Activated CD8-positive, alpha-beta memory T cell treated with anti-CD3 and anti-CD28 coated beads for 24 hours (primary cell): ENCODE data around the gene ZCWPW1.

Source experiments
- DNase-seq: peaks from one replicate; pipeline ENCODE4 v3.0.0-alpha.2; 2020

ZCWPW1 gene

DNA sequence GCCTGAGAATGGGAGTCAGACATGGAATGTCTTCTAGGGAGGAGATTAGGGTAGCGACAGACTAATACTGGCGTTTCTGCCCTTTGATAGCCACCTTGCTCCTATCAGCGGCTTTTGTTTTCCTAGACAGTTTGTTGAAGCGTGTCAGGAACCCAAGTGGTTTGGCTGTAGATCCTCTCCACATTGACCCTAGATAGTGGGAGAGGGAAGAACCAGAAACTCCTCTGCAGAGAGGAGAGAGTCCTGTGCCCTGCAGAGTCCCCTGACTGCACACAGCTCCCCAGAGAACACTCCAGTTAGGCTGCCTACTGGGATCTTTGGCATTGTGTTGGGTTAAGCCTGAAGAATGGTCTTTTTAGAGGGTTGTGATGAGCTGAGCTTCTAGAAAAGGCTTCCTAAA, 3.5 kb upstream of the ZCWPW1 start:
- DNase-seq = no peak

- DNase-seq = no peak
These were observed 2.8 kb upstream of the ZCWPW1 start for GRCh38 chr7:100431286-100431735.

- DNase-seq = peak; percentile 75
These were observed 2.2 kb upstream of the ZCWPW1 start for GRCh38 chr7:100430493-100431285.

DNA sequence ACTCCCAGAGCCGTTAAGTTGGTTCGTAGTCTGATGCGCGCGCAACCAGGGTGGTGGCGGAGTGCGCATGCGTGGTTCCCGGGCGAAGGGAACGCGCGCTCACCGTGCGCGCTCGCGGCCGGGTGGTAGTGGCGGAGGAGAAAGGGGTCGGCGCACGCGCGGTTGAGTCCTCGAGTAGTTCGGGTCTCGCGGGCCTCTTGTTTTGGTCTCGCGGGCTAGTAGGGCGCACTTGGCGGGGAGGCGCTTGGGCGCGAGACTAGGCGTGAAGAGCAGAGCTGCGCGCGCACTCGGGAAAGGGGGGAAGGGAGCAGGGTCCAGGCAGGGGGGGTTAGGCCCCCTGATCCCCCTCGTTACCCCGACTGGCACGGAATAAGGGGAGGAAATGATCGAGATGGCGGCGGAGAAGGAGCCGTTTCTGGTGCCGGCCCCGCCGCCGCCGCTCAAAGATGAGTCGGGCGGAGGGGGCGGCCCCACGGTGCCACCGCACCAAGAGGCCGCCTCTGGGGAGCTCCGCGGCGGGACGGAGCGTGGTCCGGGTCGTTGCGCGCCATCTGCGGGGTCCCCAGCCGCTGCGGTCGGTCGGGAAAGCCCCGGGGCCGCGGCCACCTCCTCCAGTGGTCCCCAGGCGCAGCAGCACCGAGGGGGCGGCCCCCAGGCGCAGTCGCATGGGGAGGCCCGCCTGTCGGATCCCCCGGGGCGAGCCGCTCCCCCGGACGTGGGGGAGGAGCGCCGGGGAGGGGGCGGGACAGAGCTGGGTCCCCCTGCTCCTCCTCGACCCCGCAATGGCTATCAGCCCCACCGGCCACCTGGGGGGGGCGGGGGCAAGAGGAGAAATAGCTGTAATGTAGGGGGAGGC, 1.4 kb upstream of the ZCWPW1 start, which contains the start of gene MEPCE:
TSS of gene MEPCE (plus strand) at position 195 of the 856 bp plus-strand sequence. CDS start at position 383, 188 bp downstream.
- DNase-seq = peak; percentile 99

DNA sequence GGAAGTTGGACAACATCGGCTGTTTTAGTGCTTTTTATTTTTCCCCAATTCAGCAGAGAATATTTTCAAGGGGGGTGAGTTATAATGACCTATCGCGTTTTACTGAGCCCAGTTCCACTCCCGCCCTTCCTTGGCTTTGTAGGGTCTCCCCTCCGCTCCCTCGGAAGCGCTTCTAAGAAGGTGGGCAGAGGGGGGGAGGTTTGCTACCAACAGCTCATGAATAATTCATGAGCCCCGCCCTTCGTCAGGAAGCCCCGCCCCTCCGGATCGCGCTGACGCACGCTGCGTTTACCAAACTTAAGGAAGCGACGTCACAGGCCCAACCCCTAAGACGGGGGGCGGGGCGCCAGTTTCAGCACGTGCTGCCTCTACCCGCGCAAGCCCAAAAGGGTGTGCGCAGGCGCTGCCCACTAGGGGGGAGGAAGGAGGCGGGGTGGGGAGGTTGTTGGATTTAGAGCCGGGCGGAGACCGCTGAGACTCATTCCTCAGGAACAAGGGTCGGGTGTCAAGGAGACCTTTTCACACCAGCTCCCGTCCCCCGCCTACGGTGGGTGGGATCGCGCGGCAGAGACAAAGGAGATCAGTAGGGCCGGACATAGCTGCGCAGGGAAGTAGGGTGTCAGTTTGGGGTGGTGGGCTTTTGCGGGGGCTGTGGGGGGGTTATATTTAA, 599 bp upstream of the ZCWPW1 start:
- DNase-seq = peak; percentile 100

DNA sequence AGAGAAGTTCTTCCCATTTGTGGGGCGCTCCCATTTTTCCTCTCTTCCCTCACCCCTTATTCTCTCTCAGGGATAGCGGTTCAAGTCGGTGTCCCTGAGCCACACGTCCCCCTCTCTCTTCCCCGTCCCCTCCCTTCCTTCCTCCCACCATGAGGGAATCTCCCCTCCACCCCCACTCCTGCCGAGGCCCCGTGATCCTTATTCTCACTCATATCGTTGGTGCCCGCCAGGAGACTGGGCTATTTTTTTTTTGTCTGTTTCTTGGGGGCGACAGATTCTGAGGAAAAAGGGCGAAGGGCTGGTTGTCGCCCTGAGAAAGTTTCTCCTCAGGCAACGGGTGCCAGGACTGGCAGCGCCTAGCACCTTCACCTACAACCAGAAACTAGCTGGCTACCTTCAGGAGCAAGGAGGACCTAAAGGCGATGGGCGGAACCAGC, 723 bp downstream of the ZCWPW1 start:
- no peak for DNase-seq

DNA sequence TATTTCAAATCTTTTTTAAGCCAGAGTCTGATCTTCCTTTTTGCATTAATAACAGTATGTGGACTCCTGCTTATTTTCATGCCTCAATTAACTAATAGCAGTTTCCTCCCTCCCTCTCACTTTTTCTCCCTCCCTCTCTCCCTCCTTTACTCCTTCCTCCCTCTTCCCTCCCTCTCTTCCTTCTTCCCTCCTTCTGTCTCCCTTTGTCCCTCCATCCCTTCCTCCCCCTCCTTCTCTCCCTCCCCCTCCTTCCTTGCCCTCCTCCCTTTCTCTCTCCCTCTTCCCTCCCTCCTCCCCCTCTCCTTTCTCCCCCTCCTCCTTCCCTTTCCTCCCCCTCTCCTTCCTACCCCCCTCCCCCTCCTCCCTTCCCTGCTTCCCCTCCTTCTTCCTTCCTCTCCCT, 2.0 kb downstream of the ZCWPW1 start:
- DNase-seq = no peak

GRCh38 chr7:100425347-100425746, 3.2 kb downstream of the ZCWPW1 start:
- no peak for DNase-seq

GRCh38 chr7:100423315-100423714, 5.2 kb downstream of the ZCWPW1 start:
- no peak for DNase-seq

GRCh38 chr7:100419660-100420226, 8.8 kb downstream of the ZCWPW1 start:
- DNase-seq = no peak

- DNase-seq = no peak
These were observed 9.4 kb downstream of the ZCWPW1 start for GRCh38 chr7:100418930-100419659.

GRCh38 chr7:100415448-100415847, 13.1 kb downstream of the ZCWPW1 start:
- no peak for DNase-seq

- DNase-seq = no peak
These were observed 14.6 kb downstream of the ZCWPW1 start for GRCh38 chr7:100413889-100414288.

GRCh38 chr7:100413346-100413745, 15.2 kb downstream of the ZCWPW1 start:
- DNase-seq = no peak

- DNase-seq = no peak
These were observed 17.4 kb downstream of the ZCWPW1 start for GRCh38 chr7:100411101-100411500.

DNA sequence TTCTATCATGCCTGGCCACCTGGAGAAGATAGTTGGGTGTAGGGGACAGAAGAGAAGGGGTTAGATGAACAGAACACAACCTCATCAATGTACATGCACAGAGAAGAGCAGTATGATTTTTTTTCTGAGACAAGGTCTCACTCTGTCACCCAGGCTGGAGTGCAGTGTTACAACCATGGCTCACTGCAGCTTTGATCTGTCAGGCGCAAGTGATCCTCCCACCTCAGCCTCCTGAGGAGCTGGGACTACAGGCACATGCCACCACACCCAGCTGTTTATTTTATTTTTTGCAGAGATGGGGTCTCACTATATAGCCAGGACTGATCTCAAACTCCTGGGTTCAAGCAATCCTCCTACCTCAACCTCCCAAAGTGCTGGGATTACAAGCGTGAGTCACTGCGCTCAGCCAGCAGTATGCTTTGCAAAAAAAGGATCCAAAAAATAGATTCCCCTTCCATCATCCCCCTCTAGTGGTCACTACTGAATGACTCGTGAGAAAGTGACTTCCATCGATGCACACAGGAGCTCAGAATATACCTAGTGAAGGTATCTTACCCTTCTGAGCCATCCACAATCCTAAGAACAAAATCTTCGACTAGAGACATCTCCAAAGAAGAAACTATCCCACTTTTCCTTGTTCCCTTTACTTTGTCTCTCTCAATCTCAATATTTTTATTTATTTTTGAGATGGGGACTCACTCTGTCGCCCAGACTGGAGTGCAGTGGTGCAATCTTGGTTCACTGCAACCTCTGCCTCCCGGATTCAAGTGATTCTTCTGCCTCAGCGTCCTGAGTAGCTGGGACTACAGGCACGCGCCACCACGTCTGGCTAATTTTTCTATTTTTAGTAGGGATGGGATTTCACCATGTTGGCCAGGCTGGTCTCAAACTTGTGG, 21.0 kb downstream of the ZCWPW1 start:
- peak; percentile 68 for DNase-seq

DNA sequence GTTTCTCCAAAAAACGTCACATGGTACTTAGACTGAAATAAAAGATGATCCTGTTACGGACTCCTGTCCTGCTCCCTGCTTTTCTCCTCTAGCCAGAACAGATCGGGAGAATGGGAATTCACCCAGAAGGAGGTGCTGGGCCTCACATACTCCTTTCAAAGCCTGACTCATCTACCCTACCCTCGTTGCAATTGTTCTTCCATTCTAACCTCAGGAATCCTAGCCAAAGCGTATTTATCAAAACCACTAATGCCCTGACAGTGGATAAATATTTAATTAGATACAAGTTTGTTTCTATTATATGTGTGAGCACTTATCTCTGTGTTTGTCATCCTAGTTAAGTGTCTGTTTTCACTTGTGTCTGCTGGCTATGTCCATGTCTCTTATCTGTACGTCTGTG, 21.7 kb downstream of the ZCWPW1 start:
- no peak for DNase-seq

GRCh38 chr7:100402241-100402640, 26.3 kb downstream of the ZCWPW1 start:
- no peak for DNase-seq

GRCh38 chr7:100401811-100402210, 26.7 kb downstream of the ZCWPW1 start:
- DNase-seq = no peak

DNA sequence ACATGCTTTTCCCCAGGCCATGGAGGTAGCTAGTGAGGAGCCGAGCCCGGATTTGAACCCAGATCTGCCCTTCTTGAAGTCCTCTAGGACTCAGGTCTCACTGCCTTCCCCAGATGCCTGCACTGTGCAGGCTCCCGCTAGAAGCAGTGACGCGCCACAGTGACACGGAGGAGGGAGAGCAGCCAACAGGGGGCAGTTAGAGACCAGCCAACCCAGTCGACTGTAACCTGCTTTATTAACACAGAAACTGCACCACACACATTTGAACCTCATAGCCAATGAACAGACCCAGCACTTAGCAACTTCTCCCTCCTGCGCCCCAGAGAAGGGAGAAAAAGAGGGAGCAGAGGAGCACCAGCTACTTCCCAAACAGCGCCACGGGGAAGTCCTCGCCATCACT, 27.8 kb downstream of the ZCWPW1 start:
- no peak for DNase-seq

- DNase-seq = no peak
These were observed 28.5 kb downstream of the ZCWPW1 start for GRCh38 chr7:100400041-100400440.
